Uterus (tissue), 2 donors: Measurements from ENCODE around the gene TRIOBP.

Source experiments
- POLR2A ChIP-seq, 2 donors: fragments of 450-650 bp; IDR thresholded peaks; one replicate each; pipeline ENCODE4 v1.6.1; 2016; ENCODE audit warnings: antibody characterized with exemption in 2 of 2, mild to moderate bottlenecking in 1 of 2, moderate library complexity in 1 of 2
- TF ChIP-seq, protein P1 (sequence below), 4 experiments: fragments of 200-600 bp in 2 of 4; fragments of 450-650 bp in 2 of 4; sonication (generic) in 2 of 4; IDR thresholded peaks; one replicate each; pipeline ENCODE4 v1.5.1; 2016 to 2019; ENCODE audit warnings: antibody characterized with exemption in 4 of 4, mild to moderate bottlenecking in 2 of 4, moderate library complexity in 1 of 4

DNA sequence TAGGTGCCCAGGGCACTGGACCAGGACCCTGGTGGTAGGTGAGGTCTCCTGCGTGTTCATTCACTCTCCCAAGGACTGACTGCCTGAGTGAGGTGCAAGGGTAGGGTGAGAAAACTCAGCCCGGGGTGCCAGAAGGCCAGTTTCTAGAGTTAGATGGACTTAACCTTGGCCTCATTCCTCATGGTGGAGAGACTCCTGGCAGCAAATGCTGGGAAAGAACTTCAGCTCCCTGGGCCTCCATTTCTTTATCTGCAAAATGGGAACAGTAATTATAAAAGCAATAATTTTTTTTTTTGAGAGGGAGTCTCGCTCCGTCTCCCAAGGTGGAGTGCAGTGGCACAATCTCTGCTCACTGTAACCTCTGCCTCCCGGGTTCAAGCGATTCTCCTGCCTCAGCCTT lies 47.7 kb downstream of the TRIOBP start:
- TF ChIP-seq POLR2A (IDR thresholded peaks at IDR 0.05) = no peak
- TF ChIP-seq, protein P1, sequence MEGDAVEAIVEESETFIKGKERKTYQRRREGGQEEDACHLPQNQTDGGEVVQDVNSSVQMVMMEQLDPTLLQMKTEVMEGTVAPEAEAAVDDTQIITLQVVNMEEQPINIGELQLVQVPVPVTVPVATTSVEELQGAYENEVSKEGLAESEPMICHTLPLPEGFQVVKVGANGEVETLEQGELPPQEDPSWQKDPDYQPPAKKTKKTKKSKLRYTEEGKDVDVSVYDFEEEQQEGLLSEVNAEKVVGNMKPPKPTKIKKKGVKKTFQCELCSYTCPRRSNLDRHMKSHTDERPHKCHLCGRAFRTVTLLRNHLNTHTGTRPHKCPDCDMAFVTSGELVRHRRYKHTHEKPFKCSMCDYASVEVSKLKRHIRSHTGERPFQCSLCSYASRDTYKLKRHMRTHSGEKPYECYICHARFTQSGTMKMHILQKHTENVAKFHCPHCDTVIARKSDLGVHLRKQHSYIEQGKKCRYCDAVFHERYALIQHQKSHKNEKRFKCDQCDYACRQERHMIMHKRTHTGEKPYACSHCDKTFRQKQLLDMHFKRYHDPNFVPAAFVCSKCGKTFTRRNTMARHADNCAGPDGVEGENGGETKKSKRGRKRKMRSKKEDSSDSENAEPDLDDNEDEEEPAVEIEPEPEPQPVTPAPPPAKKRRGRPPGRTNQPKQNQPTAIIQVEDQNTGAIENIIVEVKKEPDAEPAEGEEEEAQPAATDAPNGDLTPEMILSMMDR (IDR thresholded peaks at IDR 0.05) = no peak
